Tibial nerve (tissue), 4 donors: ENCODE data around the gene IRX3. TPM values are rescaled to one million over a fixed set of nuclear protein-coding genes. Genes with fewer than 3 reads are reported as not detected.
A peak's percentile ranks its signal among the peaks of the same experiment; 100 is the strongest.

Experiments used
- DNase-seq, 2 donors: peaks; one replicate each; pipeline ENCODE4 v3.0.0-alpha.2; 2019; ENCODE audit warnings: low spot score in 2 of 2
- H3K27ac ChIP-seq, 4 donors: fragments of 200-600 bp; sonication (generic) in 3 of 4; one replicate each; pipeline ENCODE4 v1.5.1; 2017 to 2019; ENCODE audit warnings: mild to moderate bottlenecking in 1 of 4
- H3K27me3 ChIP-seq, 2 donors: fragments of 200-600 bp; sonication (generic) in 1 of 2; one replicate each; pipeline versions ENCODE4 v1.5.1 to v1.6.0; 2017 to 2019
- H3K36me3 ChIP-seq, 3 donors: fragments of 200-600 bp; sonication (generic); one replicate each; pipeline ENCODE4 v1.5.1; 2018 to 2019
- H3K4me1 ChIP-seq, 4 donors: fragments of 200-600 bp; sonication (generic) in 3 of 4; one replicate each; pipeline ENCODE4 v1.5.1; 2017 to 2019
- H3K4me3 ChIP-seq, 4 donors: fragments of 200-600 bp; sonication (generic) in 3 of 4; one replicate each; pipeline ENCODE4 v1.5.1; 2017 to 2019; ENCODE audit warnings: mild to moderate bottlenecking in 1 of 4, moderate library complexity in 1 of 4
- H3K9me3 ChIP-seq, 4 donors: fragments of 200-600 bp; sonication (generic) in 3 of 4; one replicate each; pipeline ENCODE4 v1.5.1; 2017 to 2019
- CTCF ChIP-seq, 5 experiments: fragments of 200-600 bp in 3 of 5; fragments of 450-650 bp in 2 of 5; sonication (generic) in 3 of 5; IDR thresholded peaks; one replicate each; pipeline ENCODE4 v1.5.1; 2016 to 2019; ENCODE audit warnings: antibody characterized with exemption in 5 of 5, mild to moderate bottlenecking in 3 of 5, moderate library complexity in 2 of 5
- EP300 ChIP-seq, 2 donors: sonication (generic); formaldehyde crosslinking; IDR thresholded peaks; one replicate each; pipeline ENCODE4 v1.6.1; 2017; ENCODE audit warnings: antibody characterized with exemption in 2 of 2, mild to moderate bottlenecking in 1 of 2
- POLR2A ChIP-seq, 2 donors: fragments of 450-650 bp; IDR thresholded peaks; one replicate each; pipeline ENCODE4 v1.6.1; 2017; ENCODE audit warnings: antibody characterized with exemption in 2 of 2, mild to moderate bottlenecking in 2 of 2, moderate library complexity in 2 of 2
- WGBS, 2 donors: methylation state at CpG; one replicate each; pipeline ENCODE4 v1.1.5; 2018; 5-methylcytosine and 5-hydroxymethylcytosine counted together
- total RNA-seq, 4 donors: library from RNA; depleted of rRNA; stranded (reverse); fragments of >200 nt; gene quantifications; one replicate each; pipeline ENCODE4 v1.1.0, GENCODE V29; 2016

IRX3 gene
- total RNA-seq, 4 donors from 2014 or later: 1.3 to 10.5 (median 2.0) TPM

GRCh38 chr16:54270711-54271110 lies 15.9 kb downstream of the IRX3 start:
- DNase-seq: no peak
- H3K36me3 ChIP-seq: no peaks in the 10 kb centered on the region
- no peaks in the 10 kb centered on the region for H3K4me1 ChIP-seq
- peaks cover 0 to 5% of the 10 kb centered on the region in 2 donors for H3K27me3 ChIP-seq
- TF ChIP-seq EP300 (IDR thresholded peaks at IDR 0.05) (no peak), CTCF (IDR thresholded peaks at IDR 0.05) (no peak), POLR2A (IDR thresholded peaks at IDR 0.05) (no peak)
- H3K4me3 ChIP-seq: no peak overlapping the region
- no peak overlapping the region for H3K27ac ChIP-seq
- peaks cover 0 to 3% (median 0%) of the 10 kb centered on the region in 4 donors for H3K9me3 ChIP-seq
- WGBS, 2 donors: 89 to 91% methylated on average over 3 of the region's 3 CpGs

- no peaks in the 10 kb centered on the region for H3K36me3 ChIP-seq
- H3K27ac ChIP-seq: no peak overlapping the region
- no peak for DNase-seq
- H3K27me3 ChIP-seq: peaks cover 0 to 4% of the 10 kb centered on the region in 2 donors
- TF ChIP-seq EP300 (IDR thresholded peaks at IDR 0.05) (no peak), CTCF (IDR thresholded peaks at IDR 0.05) (no peak), POLR2A (IDR thresholded peaks at IDR 0.05) (no peak)
- H3K9me3 ChIP-seq: peaks cover 0 to 3% (median 0%) of the 10 kb centered on the region in 4 donors
- no peaks in the 10 kb centered on the region for H3K4me1 ChIP-seq
- H3K4me3 ChIP-seq: no peak overlapping the region
Observed at GRCh38 chr16:54269461-54269860, 17.1 kb downstream of the IRX3 start.

- no peak for TF ChIP-seq EP300 (IDR thresholded peaks at IDR 0.05)
- TF ChIP-seq POLR2A (IDR thresholded peaks at IDR 0.05): no peak
- no peak for TF ChIP-seq CTCF (IDR thresholded peaks at IDR 0.05)
- Histone ChIP-seq H3K27ac (no peak overlapping the region), H3K4me1 (no peaks in the 10 kb centered on the region), H3K4me3 (no peak overlapping the region), H3K36me3 (no peaks in the 10 kb centered on the region), H3K9me3 (peaks cover 0 to 3% (median 0%) of the 10 kb centered on the region in 4 donors), H3K27me3 (no peaks in the 10 kb centered on the region)
- 45 to 53% methylated on average over 4 of the region's 4 CpGs for WGBS, 2 donors
- DNase-seq: no peak
Observed at GRCh38 chr16:54268766-54269165, 17.8 kb downstream of the IRX3 start.

- Histone ChIP-seq H3K4me3 (no peak overlapping the region), H3K27ac (no peak overlapping the region), H3K4me1 (no peaks in the 10 kb centered on the region), H3K27me3 (no peaks in the 10 kb centered on the region), H3K9me3 (peaks cover 0 to 3% (median 0%) of the 10 kb centered on the region in 4 donors), H3K36me3 (no peaks in the 10 kb centered on the region)
- DNase-seq: no peak
- TF ChIP-seq CTCF (IDR thresholded peaks at IDR 0.05): no peak
- no peak for TF ChIP-seq EP300 (IDR thresholded peaks at IDR 0.05)
- no peak for TF ChIP-seq POLR2A (IDR thresholded peaks at IDR 0.05)
- 78 to 81% methylated on average over 6 to 7 of the region's 7 CpGs for WGBS, 2 donors
Observed at GRCh38 chr16:54268340-54268739, 18.2 kb downstream of the IRX3 start.

GRCh38 chr16:54266363-54266955 lies 20.1 kb downstream of the IRX3 start:
- no peak for DNase-seq
- no peaks in the 10 kb centered on the region for H3K4me1 ChIP-seq
- 69 to 72% methylated on average over 4 of the region's 4 CpGs for WGBS, 2 donors
- no peaks in the 10 kb centered on the region for H3K36me3 ChIP-seq
- TF ChIP-seq EP300 (IDR thresholded peaks at IDR 0.05) (peak in 1 of 2 donors; percentile 62), POLR2A (IDR thresholded peaks at IDR 0.05) (no peak)
- H3K4me3 ChIP-seq: no peak overlapping the region
- no peak overlapping the region for H3K27ac ChIP-seq
- peaks cover 0 to 4% (median 0%) of the 10 kb centered on the region in 4 donors for H3K9me3 ChIP-seq
- H3K27me3 ChIP-seq: no peaks in the 10 kb centered on the region
